GM10266 (cell line): ENCODE measurements around the gene GNL2.

Experiments
- DNase-seq: peaks from one replicate; pipeline ENCODE4 v3.0.0; 2012; ENCODE audit errors: extremely low spot score
- CTCF ChIP-seq: IDR thresholded peaks from 2 replicates; pipeline ENCODE4 v1.5.1; 2012; ENCODE audit warnings: mild to moderate bottlenecking, low read depth; ENCODE audit not compliant: control insufficient read depth, insufficient read depth; ENCODE audit errors: missing control alignments

GNL2 gene

GRCh38 chr1:37558411-37558810 is 37.3 kb downstream of the GNL2 start:
- TF ChIP-seq CTCF, result no peak
- DNase-seq, result no peak

- DNase-seq, result no peak
- no peak for TF ChIP-seq CTCF
Observed at GRCh38 chr1:37557402-37557801, 38.3 kb downstream of the GNL2 start.

GRCh38 chr1:37556712-37557196 is 39.0 kb downstream of the GNL2 start, which contains the start of gene DNALI1:
TSS of gene DNALI1 (plus strand) at chr1:37556940. CDS start at chr1:37556995, 55 bp downstream.
- TF ChIP-seq CTCF, result no peak
- peak; percentile 55 for DNase-seq

GRCh38 chr1:37553927-37554808 is 41.6 kb downstream of the GNL2 start, which contains the start of gene SNIP1:
TSS of gene SNIP1 (minus strand) at chr1:37554293. CDS start at chr1:37554229, 64 bp downstream.
- no peak for TF ChIP-seq CTCF

GRCh38 chr1:37553598-37553926 is 42.2 kb downstream of the GNL2 start:
- TF ChIP-seq CTCF, result no peak
- DNase-seq, result no peak

More at GRCh38 chr1:37553927-37554808, 41.6 kb downstream of the GNL2 start, which contains the start of gene SNIP1:
- peak; percentile 97 for DNase-seq

GRCh38 chr1:37549341-37549740 is 46.4 kb downstream of the GNL2 start:
- no peak for DNase-seq
- TF ChIP-seq CTCF, result no peak

GRCh38 chr1:37545019-37545418 is 50.7 kb downstream of the GNL2 start:
- TF ChIP-seq CTCF, result no peak
- no peak for DNase-seq
